Astrocyte of the spinal cord (primary cell): Measurements from ENCODE around the gene ARHGAP32.

Source experiments
- DNase-seq: peaks from one replicate; pipeline ENCODE4 v3.0.0; 2011; ENCODE audit warnings: low read depth, low spot score
- H3K4me3 ChIP-seq: 2 replicates; pipeline ENCODE4 v1.5.1; 2011; ENCODE audit warnings: low read depth, mild to moderate bottlenecking, low read length, moderate library complexity
- CTCF ChIP-seq: IDR thresholded peaks from 2 replicates; pipeline ENCODE4 v1.5.1; 2012; ENCODE audit warnings: low read depth, mild to moderate bottlenecking, low read length, inconsistent platforms
- in situ Hi-C: cut with HindIII; loops from 2 replicates; pipeline ENCODE4 v1.10.0; 2017; ENCODE audit warnings: low sequenced_read_pairs

Gene ARHGAP32

GRCh38 chr11:128963744-128964325 is 228.3 kb downstream of the ARHGAP32 start:
- DNase-seq, result peak; percentile 9
- TF ChIP-seq CTCF, result no peak
- no peak overlapping the region for H3K4me3 ChIP-seq
- in situ Hi-C loops, result no loop called here

DNA sequence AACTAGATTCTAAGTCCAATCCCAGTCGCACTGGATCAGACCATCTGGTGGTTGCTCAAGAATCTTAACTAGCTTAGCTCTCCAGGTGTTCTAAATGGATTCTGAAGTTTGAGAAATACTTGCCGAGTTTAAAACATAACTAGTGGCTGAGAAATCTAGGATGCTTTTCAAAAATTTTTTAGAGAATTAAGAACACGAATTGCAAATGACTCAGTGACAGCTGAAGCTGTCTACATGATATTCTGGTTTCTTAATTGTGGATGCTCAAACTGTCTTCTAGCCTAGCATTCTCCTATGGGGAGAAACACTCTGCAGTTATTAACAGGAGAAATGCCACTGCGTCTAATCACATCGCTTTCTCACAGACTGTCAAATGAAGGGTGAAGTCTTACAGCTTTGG is 229.2 kb downstream of the ARHGAP32 start:
- H3K4me3 ChIP-seq, result no peak overlapping the region
- TF ChIP-seq CTCF, result no peak
- no peak for DNase-seq
- in situ Hi-C loops, result no loop called here

- TF ChIP-seq CTCF, result no peak
- H3K4me3 ChIP-seq, result no peak overlapping the region
- DNase-seq, result no peak
- in situ Hi-C loops, result no loop called here
These were observed 230.5 kb downstream of the ARHGAP32 start for GRCh38 chr11:128961645-128962044.

GRCh38 chr11:128957202-128957482 is 235.0 kb downstream of the ARHGAP32 start:
- H3K4me3 ChIP-seq, result no peak overlapping the region
- in situ Hi-C loops, result no loop called here
- DNase-seq, result no peak
- TF ChIP-seq CTCF, result no peak

- in situ Hi-C loops, result no loop called here
- H3K4me3 ChIP-seq, result no peak overlapping the region
- peak; percentile 60 for TF ChIP-seq CTCF
- DNase-seq, result peak; percentile 73
These were observed 235.5 kb downstream of the ARHGAP32 start for GRCh38 chr11:128956401-128957201.

GRCh38 chr11:128955636-128956035 is 236.5 kb downstream of the ARHGAP32 start:
- in situ Hi-C loops, result no loop called here
- H3K4me3 ChIP-seq, result no peak overlapping the region
- DNase-seq, result no peak
- TF ChIP-seq CTCF, result no peak
